ENCODE measurements around the gene CMTM8.

Gene CMTM8

GRCh38 chr3:32200490-32200889 lies 38.0 kb upstream of the CMTM8 start:
- H2BK15ac ChIP-seq (ENCODE audit: low read length), result no peak overlapping the region
- no peak overlapping the region for H2AFZ ChIP-seq (ENCODE audit: low read length)
- no peak overlapping the region for H2BK12ac ChIP-seq (ENCODE audit: low read length)
- no peaks in the 10 kb centered on the region for H3K79me1 ChIP-seq (ENCODE audit: low read depth, low read length)
- H2AK5ac ChIP-seq (ENCODE audit: low read depth, low read length), result no peak overlapping the region
- no peak overlapping the region for H3K23ac ChIP-seq (ENCODE audit: low read depth, low read length, poor library complexity)
- no peak overlapping the region for H4K91ac ChIP-seq (ENCODE audit: low read depth, low read length, poor library complexity)
- H4K8ac ChIP-seq (ENCODE audit: low read depth, low read length), result no peak overlapping the region
- H3K36me3 ChIP-seq (replicated peaks in 1 of 2; ENCODE audit: control insufficient read depth in 2 of 2, insufficient read depth in 2 of 2, low read length in 2 of 2), result no peaks in the 10 kb centered on the region
- H2BK120ac ChIP-seq (ENCODE audit: low read depth, low read length), result no peak overlapping the region
- H3K27ac ChIP-seq (replicated peaks; ENCODE audit: low read length), result no peak overlapping the region
- no peaks in the 10 kb centered on the region for H3K9me3 ChIP-seq (replicated peaks in 1 of 2; ENCODE audit: control insufficient read depth in 2 of 2, insufficient read depth in 1 of 2, low read depth in 1 of 2, low read length in 2 of 2)
- H3K4me3 ChIP-seq (ENCODE audit: low read length in 2 of 2), result no peak overlapping the region
- H3K18ac ChIP-seq (ENCODE audit: low read length), result no peak overlapping the region
- H3K4me1 ChIP-seq (ENCODE audit: control insufficient read depth in 2 of 2, insufficient read depth in 1 of 2, low read depth in 1 of 2, low read length in 2 of 2), result no peaks in the 10 kb centered on the region
- no peak overlapping the region for H3K4me2 ChIP-seq (ENCODE audit: insufficient read depth, low read length, poor library complexity, severe bottlenecking)
- H3K27me3 ChIP-seq (ENCODE audit: control insufficient read depth in 3 of 3, insufficient read depth in 3 of 3, low read depth in 1 of 3, low read length in 3 of 3), result peaks cover 0 to 13% (median 0%) of the 10 kb centered on the region in 3 experiments
- H2BK5ac ChIP-seq (ENCODE audit: low read length), result no peak overlapping the region
- WGBS, 2 donors (ENCODE audit: extremely low coverage in 2 of 2, insufficient read length in 2 of 2, insufficient replicate concordance in 1 of 2), result no CpG with 5 or more reads among the region's 7 CpGs
- DNase-seq (ENCODE audit: low spot score), result no peak
- H3K14ac ChIP-seq (ENCODE audit: low read length), result no peak overlapping the region
- no peak overlapping the region for H3K4ac ChIP-seq (ENCODE audit: low read length)
- H3K9ac ChIP-seq (ENCODE audit: low read depth, low read length, poor library complexity), result no peak overlapping the region

DNA sequence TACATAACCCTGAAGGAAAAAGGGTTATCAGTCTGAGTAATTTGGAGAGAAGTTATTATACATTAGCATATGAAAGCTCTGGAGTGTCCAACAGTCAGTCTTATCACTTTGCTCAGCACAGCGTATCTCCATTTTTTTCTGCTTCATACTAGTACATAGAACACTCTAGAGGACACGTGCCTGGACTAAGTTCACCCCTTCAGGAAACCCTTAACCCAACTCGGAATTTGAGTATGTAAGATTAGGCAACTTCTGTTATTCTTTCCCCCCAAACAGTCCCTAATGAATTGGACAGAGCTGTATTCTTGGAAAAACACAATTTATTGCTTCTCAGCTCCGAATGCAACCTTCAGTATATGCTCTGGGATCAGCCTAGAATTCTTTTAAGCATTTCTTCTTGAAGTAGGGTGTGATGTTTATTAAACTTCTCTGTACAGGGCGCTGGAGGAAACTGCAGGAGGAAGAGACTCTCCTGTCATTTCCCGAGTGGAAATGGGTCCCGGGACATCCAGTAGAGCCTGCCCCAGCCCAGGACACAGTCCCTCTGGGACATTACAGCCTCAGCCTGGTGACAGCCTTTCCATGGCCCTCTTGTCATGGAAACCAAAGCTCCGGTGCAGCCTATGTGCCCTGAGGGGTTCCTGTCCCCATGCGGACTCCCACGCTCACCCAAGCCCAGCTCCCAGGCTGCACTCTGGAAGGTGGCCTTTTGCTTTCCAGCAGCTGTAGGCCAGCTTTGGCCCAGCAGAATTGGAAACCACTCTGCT lies 37.3 kb upstream of the CMTM8 start:
- no peak overlapping the region for H2BK5ac ChIP-seq (ENCODE audit: low read length)
- H2AK5ac ChIP-seq (ENCODE audit: low read depth, low read length), result no peak overlapping the region
- no peak for DNase-seq (ENCODE audit: low spot score)
- H3K18ac ChIP-seq (ENCODE audit: low read length), result no peak overlapping the region
- no peaks in the 10 kb centered on the region for H3K4me1 ChIP-seq (ENCODE audit: control insufficient read depth in 2 of 2, insufficient read depth in 1 of 2, low read depth in 1 of 2, low read length in 2 of 2)
- no peaks in the 10 kb centered on the region for H3K9me3 ChIP-seq (replicated peaks in 1 of 2; ENCODE audit: control insufficient read depth in 2 of 2, insufficient read depth in 1 of 2, low read depth in 1 of 2, low read length in 2 of 2)
- no peaks in the 10 kb centered on the region for H3K36me3 ChIP-seq (replicated peaks in 1 of 2; ENCODE audit: control insufficient read depth in 2 of 2, insufficient read depth in 2 of 2, low read length in 2 of 2)
- no CpG with 5 or more reads among the region's 10 CpGs for WGBS, 2 donors (ENCODE audit: extremely low coverage in 2 of 2, insufficient read length in 2 of 2, insufficient replicate concordance in 1 of 2)
- H3K4ac ChIP-seq (ENCODE audit: low read length), result no peak overlapping the region
- no peak overlapping the region for H2BK120ac ChIP-seq (ENCODE audit: low read depth, low read length)
- H3K27me3 ChIP-seq (ENCODE audit: control insufficient read depth in 3 of 3, insufficient read depth in 3 of 3, low read depth in 1 of 3, low read length in 3 of 3), result peaks cover 0 to 13% (median 0%) of the 10 kb centered on the region in 3 experiments
- H3K14ac ChIP-seq (ENCODE audit: low read length), result no peak overlapping the region
- H3K23ac ChIP-seq (ENCODE audit: low read depth, low read length, poor library complexity), result no peak overlapping the region
- no peak overlapping the region for H3K27ac ChIP-seq (replicated peaks; ENCODE audit: low read length)
- no peak overlapping the region for H3K4me3 ChIP-seq (ENCODE audit: low read length in 2 of 2)
- no peak overlapping the region for H2BK12ac ChIP-seq (ENCODE audit: low read length)
- no peak overlapping the region for H2BK15ac ChIP-seq (ENCODE audit: low read length)
- no peaks in the 10 kb centered on the region for H3K79me1 ChIP-seq (ENCODE audit: low read depth, low read length)
- H2AFZ ChIP-seq (ENCODE audit: low read length), result no peak overlapping the region
- no peak overlapping the region for H3K9ac ChIP-seq (ENCODE audit: low read depth, low read length, poor library complexity)
- H3K4me2 ChIP-seq (ENCODE audit: insufficient read depth, low read length, poor library complexity, severe bottlenecking), result no peak overlapping the region
- H4K91ac ChIP-seq (ENCODE audit: low read depth, low read length, poor library complexity), result no peak overlapping the region
- H4K8ac ChIP-seq (ENCODE audit: low read depth, low read length), result no peak overlapping the region

DNA sequence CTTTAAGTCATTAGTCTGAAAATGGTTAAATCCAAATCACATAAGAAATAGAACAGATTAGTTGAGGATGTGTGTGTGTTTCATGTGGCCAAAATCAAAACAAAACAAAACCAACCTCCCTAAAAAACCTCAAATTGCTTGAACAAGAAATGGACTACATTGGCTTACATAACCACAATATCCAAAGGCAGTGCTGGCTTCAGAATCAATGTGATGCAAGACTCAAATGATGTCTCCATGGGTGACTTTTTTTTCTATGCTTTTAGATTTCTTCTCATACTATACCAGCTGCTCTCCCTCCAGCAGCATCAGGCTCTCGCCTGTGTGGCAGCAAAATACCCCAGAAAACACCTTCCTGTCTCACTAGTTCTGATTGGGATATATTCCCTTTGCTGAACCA lies 36.0 kb upstream of the CMTM8 start:
- no peak overlapping the region for H3K14ac ChIP-seq (ENCODE audit: low read length)
- H3K79me1 ChIP-seq (ENCODE audit: low read depth, low read length), result no peaks in the 10 kb centered on the region
- H2BK5ac ChIP-seq (ENCODE audit: low read length), result no peak overlapping the region
- no peak overlapping the region for H3K27ac ChIP-seq (replicated peaks; ENCODE audit: low read length)
- H3K9me3 ChIP-seq (replicated peaks in 1 of 2; ENCODE audit: control insufficient read depth in 2 of 2, insufficient read depth in 1 of 2, low read depth in 1 of 2, low read length in 2 of 2), result no peaks in the 10 kb centered on the region
- no peaks in the 10 kb centered on the region for H3K36me3 ChIP-seq (replicated peaks in 1 of 2; ENCODE audit: control insufficient read depth in 2 of 2, insufficient read depth in 2 of 2, low read length in 2 of 2)
- H3K18ac ChIP-seq (ENCODE audit: low read length), result no peak overlapping the region
- no peak overlapping the region for H4K8ac ChIP-seq (ENCODE audit: low read depth, low read length)
- no peaks in the 10 kb centered on the region for H3K4me1 ChIP-seq (ENCODE audit: control insufficient read depth in 2 of 2, insufficient read depth in 1 of 2, low read depth in 1 of 2, low read length in 2 of 2)
- no peak overlapping the region for H2BK120ac ChIP-seq (ENCODE audit: low read depth, low read length)
- no peak overlapping the region for H3K4me2 ChIP-seq (ENCODE audit: insufficient read depth, low read length, poor library complexity, severe bottlenecking)
- no peak overlapping the region for H3K4ac ChIP-seq (ENCODE audit: low read length)
- H2AFZ ChIP-seq (ENCODE audit: low read length), result no peak overlapping the region
- H4K91ac ChIP-seq (ENCODE audit: low read depth, low read length, poor library complexity), result no peak overlapping the region
- WGBS, 2 donors (ENCODE audit: extremely low coverage in 2 of 2, insufficient read length in 2 of 2, insufficient replicate concordance in 1 of 2), result no CpG with 5 or more reads among the region's 1 CpG
- no peak overlapping the region for H3K4me3 ChIP-seq (ENCODE audit: low read length in 2 of 2)
- H3K27me3 ChIP-seq (ENCODE audit: control insufficient read depth in 3 of 3, insufficient read depth in 3 of 3, low read depth in 1 of 3, low read length in 3 of 3), result peaks cover 0 to 13% (median 0%) of the 10 kb centered on the region in 3 experiments
- H2BK15ac ChIP-seq (ENCODE audit: low read length), result no peak overlapping the region
- H3K23ac ChIP-seq (ENCODE audit: low read depth, low read length, poor library complexity), result no peak overlapping the region
- no peak for DNase-seq (ENCODE audit: low spot score)
- H3K9ac ChIP-seq (ENCODE audit: low read depth, low read length, poor library complexity), result no peak overlapping the region
- no peak overlapping the region for H2BK12ac ChIP-seq (ENCODE audit: low read length)
- no peak overlapping the region for H2AK5ac ChIP-seq (ENCODE audit: low read depth, low read length)

DNA sequence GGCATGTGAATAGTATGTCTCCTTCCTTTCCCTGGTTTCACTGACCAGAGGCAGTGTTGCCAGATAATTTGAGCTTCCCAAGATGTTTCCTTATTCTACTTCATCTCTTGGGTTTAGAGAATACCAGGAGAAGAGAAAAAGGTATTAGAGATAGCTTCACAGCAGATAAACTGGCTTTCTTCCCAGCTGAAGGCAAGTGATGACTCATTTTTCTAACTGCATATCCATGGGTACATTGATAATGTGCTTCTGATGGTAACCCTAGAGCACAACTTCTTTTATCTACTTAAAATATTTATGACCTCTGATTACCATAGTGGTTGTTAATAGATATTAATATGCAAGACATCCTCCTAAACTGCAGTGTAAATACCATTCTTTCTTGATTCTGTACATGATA lies 34.6 kb upstream of the CMTM8 start:
- Histone ChIP-seq H3K4ac (ENCODE audit: low read length) (no peak overlapping the region), H3K9me3 (replicated peaks in 1 of 2; ENCODE audit: control insufficient read depth in 2 of 2, insufficient read depth in 1 of 2, low read depth in 1 of 2, low read length in 2 of 2) (no peaks in the 10 kb centered on the region), H4K8ac (ENCODE audit: low read depth, low read length) (no peak overlapping the region), H3K4me3 (ENCODE audit: low read length in 2 of 2) (no peak overlapping the region), H3K27ac (replicated peaks; ENCODE audit: low read length) (no peak overlapping the region), H3K79me1 (ENCODE audit: low read depth, low read length) (no peaks in the 10 kb centered on the region), H2BK15ac (ENCODE audit: low read length) (no peak overlapping the region), H4K91ac (ENCODE audit: low read depth, low read length, poor library complexity) (no peak overlapping the region), H3K36me3 (replicated peaks in 1 of 2; ENCODE audit: control insufficient read depth in 2 of 2, insufficient read depth in 2 of 2, low read length in 2 of 2) (no peaks in the 10 kb centered on the region), H2AK5ac (ENCODE audit: low read depth, low read length) (no peak overlapping the region), H3K4me2 (ENCODE audit: insufficient read depth, low read length, poor library complexity, severe bottlenecking) (no peak overlapping the region), H2BK5ac (ENCODE audit: low read length) (no peak overlapping the region), H3K27me3 (ENCODE audit: control insufficient read depth in 3 of 3, insufficient read depth in 3 of 3, low read depth in 1 of 3, low read length in 3 of 3) (peaks cover 0 to 11% (median 0%) of the 10 kb centered on the region in 3 experiments), H3K23ac (ENCODE audit: low read depth, low read length, poor library complexity) (no peak overlapping the region), H2AFZ (ENCODE audit: low read length) (no peak overlapping the region), H3K14ac (ENCODE audit: low read length) (no peak overlapping the region), H2BK12ac (ENCODE audit: low read length) (no peak overlapping the region), H3K18ac (ENCODE audit: low read length) (no peak overlapping the region), H3K9ac (ENCODE audit: low read depth, low read length, poor library complexity) (no peak overlapping the region), H3K4me1 (ENCODE audit: control insufficient read depth in 2 of 2, insufficient read depth in 1 of 2, low read depth in 1 of 2, low read length in 2 of 2) (no peaks in the 10 kb centered on the region), H2BK120ac (ENCODE audit: low read depth, low read length) (no peak overlapping the region)
- no peak for DNase-seq (ENCODE audit: low spot score)
